NCI-H1048 (cell line): Measurements from ENCODE around the gene DLGAP1.
"Not testable (repeated sequence)": the region's sequence is repeated elsewhere in the genome, so short reads cannot be mapped to it uniquely, and the experiment has no call there.

Experiments used
- DNase-seq: peaks from one replicate; lab custom pipeline; 2025; lab: John Stamatoyannopoulos, UW

DLGAP1 gene

GRCh38 chr18:3624546-3624934 is 830.6 kb downstream of the DLGAP1 start:
- DNase-seq, result no peak

DNA sequence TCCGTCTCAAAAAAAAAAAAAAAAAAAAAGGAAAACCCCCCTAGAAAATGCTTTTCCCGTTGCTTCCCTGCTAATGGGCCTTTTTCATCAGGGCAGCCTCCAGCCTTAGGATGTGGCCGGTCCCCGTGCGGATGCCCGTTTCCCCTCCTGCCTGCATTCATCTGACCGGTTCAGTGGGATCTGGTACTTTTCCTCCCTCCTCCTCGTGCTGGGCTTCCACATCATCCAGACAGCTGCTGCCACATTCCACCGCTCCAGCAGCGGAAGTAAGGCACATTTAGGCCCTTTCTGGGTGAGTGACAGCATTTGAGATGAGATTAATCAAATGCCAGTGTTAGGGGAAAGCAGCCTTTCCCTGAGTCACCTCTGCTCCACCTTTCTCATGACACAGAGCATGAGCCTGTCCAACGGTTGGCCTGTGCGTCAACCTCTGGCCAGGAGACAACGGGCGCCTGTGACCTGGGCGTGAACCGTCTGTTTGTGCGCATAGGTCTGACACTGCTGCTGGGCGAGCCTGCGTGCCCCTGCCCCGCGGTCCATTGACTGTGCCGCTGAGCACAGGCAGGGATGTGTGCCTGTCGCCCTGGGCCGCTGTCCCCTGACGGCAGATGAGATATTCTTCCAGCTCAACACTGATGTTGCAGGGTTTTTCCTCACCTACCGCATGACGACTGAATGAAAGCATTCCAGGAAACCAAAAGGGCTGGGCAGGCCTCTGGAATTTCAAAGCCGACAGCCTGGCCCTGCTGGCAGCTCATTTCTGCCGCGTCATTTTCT is 831.1 kb downstream of the DLGAP1 start:
- DNase-seq, result no peak

DNA sequence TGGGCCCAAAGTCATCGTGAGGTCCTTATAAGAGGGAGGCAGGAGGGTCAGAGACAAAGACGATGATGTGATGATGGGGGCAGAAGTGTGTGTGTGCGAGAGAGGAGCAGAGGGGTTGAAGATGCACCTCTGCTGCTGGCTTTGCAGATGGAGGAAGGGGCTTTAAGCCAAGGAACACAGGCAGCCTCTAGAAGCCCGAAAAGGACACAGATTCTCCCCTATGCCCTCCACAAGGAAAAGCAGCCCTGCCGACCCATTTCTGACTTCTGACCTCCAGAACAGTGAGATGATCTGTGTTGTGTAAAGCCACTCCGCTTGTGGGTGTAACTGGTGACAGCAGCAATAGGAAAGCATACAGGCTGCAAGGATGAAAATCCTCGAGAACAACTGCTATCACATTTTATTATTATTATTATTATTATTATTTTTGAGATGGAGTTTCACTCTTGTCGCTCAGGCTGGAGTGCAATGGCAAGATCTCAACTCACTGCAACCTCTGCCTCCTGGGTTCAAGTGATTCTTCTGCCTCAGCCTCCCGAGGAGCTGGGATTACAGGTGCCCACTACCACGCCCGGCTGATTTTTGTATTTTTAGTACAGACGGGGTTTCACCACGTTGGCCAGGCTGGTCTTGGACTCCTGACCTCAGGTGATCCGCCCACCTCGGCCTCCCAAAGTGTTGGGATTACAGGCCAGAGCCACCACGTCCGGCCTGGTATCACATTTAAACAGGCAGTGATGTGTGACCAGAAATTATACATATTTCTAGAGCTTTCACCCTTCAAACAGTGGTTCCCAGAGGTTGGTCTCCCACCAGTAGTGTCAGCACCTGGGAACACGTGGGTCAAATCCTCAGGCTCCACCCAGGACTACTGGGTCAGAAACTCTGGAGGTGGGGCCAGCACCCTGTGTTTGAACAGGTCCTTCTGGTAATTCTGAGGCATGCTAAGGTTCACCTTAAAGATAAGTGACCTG is 834.7 kb downstream of the DLGAP1 start:
- DNase-seq, result no peak

DNA sequence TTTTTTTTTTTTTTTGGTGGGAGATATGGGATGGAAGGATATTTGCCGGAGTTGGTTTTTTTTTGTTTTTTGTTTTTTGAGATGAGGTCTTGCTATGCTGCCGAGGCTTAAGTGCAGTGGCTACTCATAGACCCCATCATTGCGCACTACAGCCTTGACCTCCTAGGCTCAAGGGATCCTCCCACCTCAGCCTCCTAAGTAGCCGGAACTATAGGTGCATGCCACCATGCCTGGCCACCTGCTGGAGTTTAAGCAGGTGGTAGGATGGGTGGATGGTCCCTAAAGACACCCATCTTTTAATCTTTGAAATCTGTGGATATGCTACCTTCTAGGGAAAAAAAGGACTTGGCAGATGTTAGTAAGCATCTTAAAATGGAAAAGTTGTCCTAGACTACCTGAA is 835.4 kb downstream of the DLGAP1 start:
- DNase-seq, result no peak

- DNase-seq, result no peak
These were observed 835.9 kb downstream of the DLGAP1 start for GRCh38 chr18:3619222-3619621.

DNA sequence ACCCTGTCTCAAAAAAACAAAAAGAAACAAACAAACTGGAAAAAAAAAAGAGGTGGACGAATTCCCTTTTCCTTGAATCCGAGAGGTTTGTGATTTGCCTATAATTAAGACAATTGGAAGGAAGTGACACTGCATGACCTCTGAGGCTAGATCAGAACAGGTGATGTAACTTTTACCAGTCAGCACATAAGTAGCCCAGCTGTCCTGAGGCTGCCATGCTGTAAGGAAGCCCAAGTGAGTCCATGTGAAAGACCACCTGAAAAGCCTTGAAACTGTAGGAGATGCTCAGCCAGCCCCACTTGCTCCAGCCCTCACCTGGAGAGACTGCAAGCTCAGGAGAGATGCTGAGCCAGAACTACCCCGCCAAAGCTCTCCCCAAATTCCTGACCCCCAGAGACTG is 838.4 kb downstream of the DLGAP1 start:
- DNase-seq, result no peak

- DNase-seq, result no peak
These were observed 839.0 kb downstream of the DLGAP1 start for GRCh38 chr18:3616142-3616541.

GRCh38 chr18:3615374-3615985 is 839.6 kb downstream of the DLGAP1 start:
- no peak for DNase-seq

GRCh38 chr18:3612315-3612714 is 842.8 kb downstream of the DLGAP1 start:
- no peak for DNase-seq

DNA sequence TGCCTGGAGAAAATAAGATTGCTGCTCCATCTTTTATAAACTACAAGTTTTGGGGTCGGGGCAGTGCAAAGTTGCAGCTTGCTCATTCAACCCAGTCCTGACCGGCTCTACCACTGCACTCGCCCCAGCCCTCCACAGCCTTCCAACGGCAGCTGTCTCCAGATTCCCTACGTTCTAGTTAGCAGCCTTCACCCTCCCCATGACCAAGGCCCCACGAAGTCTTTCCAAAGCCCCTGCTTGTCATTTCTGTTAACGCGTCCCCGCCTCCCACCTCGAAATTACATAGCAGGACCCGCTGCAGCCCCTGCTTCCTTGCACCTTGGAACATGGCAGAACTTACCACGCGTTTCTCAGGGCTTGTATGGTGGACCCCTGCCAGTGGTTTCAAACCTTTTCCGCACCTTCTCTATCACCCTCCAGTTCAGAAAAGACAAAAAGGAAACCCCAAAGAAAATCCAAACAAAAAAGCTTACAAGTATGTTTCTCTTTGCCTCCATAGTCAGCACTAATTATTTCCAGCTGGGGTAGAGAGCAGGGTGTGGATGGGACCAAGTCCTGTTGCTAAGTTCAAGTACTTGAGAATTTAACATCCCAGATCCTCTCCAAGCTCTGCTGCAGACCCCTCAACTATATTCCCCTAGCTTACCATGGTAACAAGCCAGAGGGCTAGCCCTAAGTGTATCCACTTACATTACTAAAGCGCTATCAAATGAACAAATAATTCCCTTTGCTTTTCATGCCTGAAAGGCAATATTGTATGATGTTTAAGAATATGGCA is 843.6 kb downstream of the DLGAP1 start:
- DNase-seq, result no peak

- DNase-seq, result no peak
These were observed 844.3 kb downstream of the DLGAP1 start for GRCh38 chr18:3610813-3611212.

GRCh38 chr18:3610188-3610708 is 844.9 kb downstream of the DLGAP1 start:
- DNase-seq, result no peak

DNA sequence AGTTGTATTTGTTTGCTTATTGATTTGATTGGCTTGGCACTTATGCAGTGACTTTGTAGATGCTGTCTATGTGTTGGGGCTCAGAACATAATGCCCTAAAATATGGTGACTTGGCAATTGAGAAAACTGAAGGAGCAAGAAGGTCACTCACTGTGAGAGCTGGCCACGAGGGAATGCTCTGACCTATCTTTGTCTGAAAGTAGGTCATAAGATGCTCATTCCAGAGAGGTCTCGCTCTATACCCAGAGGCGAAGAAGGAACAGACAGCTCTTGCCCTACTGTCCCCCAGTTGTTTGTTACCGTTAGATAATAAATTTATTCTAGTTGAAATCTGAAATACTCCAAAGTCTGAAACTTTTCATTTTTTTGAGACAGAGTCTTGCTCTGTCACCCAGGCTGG is 846.6 kb downstream of the DLGAP1 start:
- no peak for DNase-seq

DNA sequence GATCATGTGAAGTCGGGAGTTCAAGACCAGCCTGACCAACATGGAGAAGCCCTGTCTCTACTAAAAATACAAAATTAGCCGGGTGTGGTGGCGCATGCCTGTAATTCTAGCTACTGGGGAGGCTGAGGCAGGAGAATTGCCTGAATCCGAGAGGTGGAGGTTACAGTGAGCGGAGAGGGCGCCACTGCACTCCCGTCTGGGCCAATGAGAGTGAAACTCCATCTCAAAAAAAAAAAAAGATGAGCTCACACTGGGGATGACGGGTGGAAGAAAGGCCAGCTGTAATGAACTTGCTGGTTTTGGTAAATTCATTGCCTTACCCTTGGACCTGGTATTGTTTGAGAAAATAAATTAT is 847.0 kb downstream of the DLGAP1 start:
- DNase-seq, result not testable (repeated sequence)

- DNase-seq, result no peak
These were observed 847.6 kb downstream of the DLGAP1 start for GRCh38 chr18:3607309-3608098.

DNA sequence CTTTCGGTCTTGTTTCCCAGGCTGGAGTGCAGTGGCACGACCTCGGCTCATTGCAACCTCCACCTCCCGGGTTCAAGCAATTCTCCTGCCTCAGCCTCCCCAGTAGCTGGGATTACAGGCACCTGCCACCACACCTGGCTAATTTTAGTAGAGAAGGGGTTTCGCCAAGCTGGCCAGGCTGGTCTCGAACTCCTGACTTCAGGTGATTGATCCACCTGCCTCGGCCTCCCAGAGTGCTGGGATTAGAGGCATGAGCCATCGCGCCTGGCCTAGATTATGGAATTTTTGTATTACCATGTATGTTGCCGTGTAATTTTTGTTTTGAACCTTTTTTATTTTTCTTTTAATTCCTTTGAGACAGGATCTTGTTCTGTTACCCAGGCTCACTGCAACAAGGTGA is 848.2 kb downstream of the DLGAP1 start:
- DNase-seq, result not testable (repeated sequence)

GRCh38 chr18:3605954-3606443 is 849.1 kb downstream of the DLGAP1 start:
- no peak for DNase-seq

DNA sequence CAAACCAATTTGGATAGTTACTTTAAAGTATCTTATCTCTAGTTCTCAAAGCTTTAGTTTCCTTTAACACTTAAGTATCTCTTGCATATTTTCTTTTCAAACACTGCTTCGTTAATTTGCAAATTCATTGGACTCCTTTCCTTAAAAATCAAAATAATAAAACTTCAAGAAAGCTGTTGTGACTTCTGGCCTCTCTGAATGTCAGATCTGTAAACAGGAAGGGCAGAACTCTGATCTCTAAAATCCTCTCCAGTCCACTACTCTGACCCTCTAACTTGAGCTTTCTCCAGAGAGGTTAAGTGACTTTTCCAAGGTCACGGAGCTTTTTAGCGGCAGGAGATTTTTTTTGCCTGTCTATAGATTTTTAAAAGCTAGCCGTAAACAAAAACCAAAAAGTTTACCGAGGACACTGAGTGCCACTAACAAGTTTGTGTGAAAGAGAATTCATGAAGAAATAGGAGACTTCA is 849.6 kb downstream of the DLGAP1 start:
- no peak for DNase-seq

- no peak for DNase-seq
These were observed 850.4 kb downstream of the DLGAP1 start for GRCh38 chr18:3604498-3605408.

DNA sequence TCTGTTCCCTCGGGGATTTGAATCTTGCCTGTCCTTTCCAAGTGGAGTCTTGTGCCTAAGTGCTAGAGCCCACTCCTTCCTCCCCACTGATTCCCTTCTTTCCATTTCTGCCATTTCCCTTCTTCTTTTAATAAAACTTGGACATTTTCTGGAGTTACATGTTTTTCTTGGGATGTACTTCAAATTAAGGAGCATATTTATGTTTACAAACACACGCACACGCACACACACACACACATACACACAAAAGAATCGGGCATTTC is 850.9 kb downstream of the DLGAP1 start:
- no peak for DNase-seq
